Astrocyte of the cerebellum (primary cell): ENCODE results near the gene POC5.

ENCODE experiments used
- DNase-seq: peaks from one replicate; pipeline ENCODE4 v3.0.0-alpha.2; 2011; ENCODE audit warnings: low read depth
- H3K4me3 ChIP-seq: 2 replicates; pipeline ENCODE4 v1.5.1; 2011; ENCODE audit warnings: mild to moderate bottlenecking, low read depth, low read length, moderate library complexity
- in situ Hi-C: cut with HindIII; loops from 2 replicates; pipeline ENCODE4 v1.10.0; 2017; ENCODE audit warnings: low sequenced_read_pairs
- TF ChIP-seq, protein P1 (sequence below): IDR thresholded peaks from 2 replicates; pipeline ENCODE4 v1.5.1; 2012; ENCODE audit warnings: low read length, low read depth, moderate library complexity, mild to moderate bottlenecking; ENCODE audit errors: missing control alignments

Gene POC5

GRCh38 chr5:75640395-75640794 is 76.8 kb downstream of the POC5 start:
- TF ChIP-seq, protein P1, sequence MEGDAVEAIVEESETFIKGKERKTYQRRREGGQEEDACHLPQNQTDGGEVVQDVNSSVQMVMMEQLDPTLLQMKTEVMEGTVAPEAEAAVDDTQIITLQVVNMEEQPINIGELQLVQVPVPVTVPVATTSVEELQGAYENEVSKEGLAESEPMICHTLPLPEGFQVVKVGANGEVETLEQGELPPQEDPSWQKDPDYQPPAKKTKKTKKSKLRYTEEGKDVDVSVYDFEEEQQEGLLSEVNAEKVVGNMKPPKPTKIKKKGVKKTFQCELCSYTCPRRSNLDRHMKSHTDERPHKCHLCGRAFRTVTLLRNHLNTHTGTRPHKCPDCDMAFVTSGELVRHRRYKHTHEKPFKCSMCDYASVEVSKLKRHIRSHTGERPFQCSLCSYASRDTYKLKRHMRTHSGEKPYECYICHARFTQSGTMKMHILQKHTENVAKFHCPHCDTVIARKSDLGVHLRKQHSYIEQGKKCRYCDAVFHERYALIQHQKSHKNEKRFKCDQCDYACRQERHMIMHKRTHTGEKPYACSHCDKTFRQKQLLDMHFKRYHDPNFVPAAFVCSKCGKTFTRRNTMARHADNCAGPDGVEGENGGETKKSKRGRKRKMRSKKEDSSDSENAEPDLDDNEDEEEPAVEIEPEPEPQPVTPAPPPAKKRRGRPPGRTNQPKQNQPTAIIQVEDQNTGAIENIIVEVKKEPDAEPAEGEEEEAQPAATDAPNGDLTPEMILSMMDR, result no peak
- DNase-seq, result peak; percentile 47
- in situ Hi-C loops, result no loop called here
- H3K4me3 ChIP-seq, result no peak overlapping the region

GRCh38 chr5:75639535-75640311 is 77.5 kb downstream of the POC5 start:
- TF ChIP-seq, protein P1, result no peak

DNA sequence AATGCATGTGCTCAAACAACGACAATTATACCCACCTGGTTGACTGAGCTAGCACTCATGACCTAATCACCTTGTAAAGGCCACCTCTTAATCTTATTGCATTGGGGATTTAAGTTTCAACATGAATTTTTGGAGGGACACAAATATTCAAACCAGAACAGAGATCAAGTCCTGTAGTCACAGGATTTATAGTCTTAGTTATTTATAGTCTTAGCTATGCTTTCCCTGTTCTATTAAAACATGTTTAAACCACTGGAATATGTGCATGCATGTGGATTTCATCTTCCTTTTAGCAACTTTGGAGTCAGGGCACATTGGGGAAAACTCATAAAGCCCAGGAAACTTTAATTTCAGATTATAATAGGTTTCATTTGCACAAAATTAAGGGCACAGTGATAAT is 79.3 kb downstream of the POC5 start:
- DNase-seq, result no peak
- in situ Hi-C loops, result no loop called here
- H3K4me3 ChIP-seq, result no peak overlapping the region
- TF ChIP-seq, protein P1, result no peak

More at GRCh38 chr5:75639535-75640311, 77.5 kb downstream of the POC5 start:
- in situ Hi-C loops, result no loop called here
- no peak overlapping the region for H3K4me3 ChIP-seq
- DNase-seq, result no peak

DNA sequence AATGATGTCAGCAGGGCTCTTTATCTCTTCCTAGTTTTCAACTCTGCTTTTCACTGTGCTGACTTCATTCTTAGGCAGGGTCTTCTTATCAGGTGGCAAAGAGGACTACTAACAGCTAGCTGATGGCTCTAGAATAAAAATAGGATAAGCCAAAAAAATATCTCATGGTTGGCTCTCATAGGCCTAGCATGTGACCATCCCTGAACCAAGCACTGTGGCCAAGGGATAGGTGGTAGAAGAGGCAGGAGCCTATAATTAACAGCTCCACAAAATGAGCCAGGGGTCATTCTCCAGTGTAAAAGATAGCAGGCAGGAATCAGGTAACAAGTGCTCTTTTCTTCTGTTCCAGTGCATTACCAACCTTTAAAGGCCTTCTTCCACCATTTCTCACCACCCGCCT is 84.9 kb downstream of the POC5 start:
- H3K4me3 ChIP-seq, result no peak overlapping the region
- in situ Hi-C loops, result no loop called here
- DNase-seq, result no peak
- TF ChIP-seq, protein P1, result no peak

DNA sequence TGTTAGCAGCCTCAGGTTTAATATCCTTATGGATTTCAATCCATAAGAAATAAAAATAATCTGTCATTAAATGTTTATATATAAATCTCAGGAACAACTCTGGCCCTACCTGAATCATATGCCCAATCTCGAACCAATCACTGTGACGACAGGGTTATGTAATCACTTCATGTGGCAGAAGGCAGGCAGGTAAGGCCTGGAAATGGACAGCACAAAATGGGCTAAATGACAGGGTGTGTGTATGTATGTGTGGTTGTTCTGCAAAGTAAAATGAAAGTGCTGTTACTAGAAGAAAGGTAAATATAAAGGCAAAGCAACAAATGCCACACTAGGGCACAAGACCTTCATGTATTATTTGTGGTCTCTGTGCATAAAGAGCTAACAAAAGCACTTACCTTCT is 86.4 kb downstream of the POC5 start:
- no peak overlapping the region for H3K4me3 ChIP-seq
- TF ChIP-seq, protein P1, result no peak
- in situ Hi-C loops, result no loop called here
- no peak for DNase-seq

- no peak for DNase-seq
- no peak overlapping the region for H3K4me3 ChIP-seq
- in situ Hi-C loops, result no loop called here
- TF ChIP-seq, protein P1, result no peak
These were observed 89.4 kb downstream of the POC5 start for GRCh38 chr5:75627801-75628200.
